Fibroblast of lung (primary cell): Measurements from ENCODE around the gene SPTBN2. TPM values are rescaled to one million over a fixed set of nuclear protein-coding genes. Genes with fewer than 3 reads are reported as not detected.

ENCODE experiments used
- polyA plus RNA-seq, 2 donors: library from polyadenylated mRNA; depleted of rRNA in 1 of 2; stranded (reverse) in 1 of 2; unstranded in 1 of 2; fragments of >200 nt; gene quantifications; 2 replicates each; pipeline ENCODE4 v1.2.1, GENCODE V29; 2011 to 2012; ENCODE audit warnings: missing spikeins in 1 of 2
- total RNA-seq: library from RNA; depleted of rRNA; stranded (reverse); fragments of >200 nt; gene quantifications from 2 replicates; pipeline ENCODE4 v1.2.1, GENCODE V29; 2014

The SPTBN2 gene
- total and polyA plus RNA-seq, 2 donors (not counting 1 experiment from before 2014, with no cell fraction given): 0.09 to 0.99 TPM

Other genes starting within 250 kb of the SPTBN2 start
- 28.2 and 39.6 TPM in 2 replicates for gene DPP3, start 248.8 kb downstream of the SPTBN2 start, total RNA-seq
- 33.6 and 42.1 TPM in 2 replicates for gene DPP3, start 248.8 kb downstream of the SPTBN2 start, polyA plus RNA-seq
- gene BBS1, start 218.6 kb downstream of the SPTBN2 start, total RNA-seq: 20.3 and 20.5 TPM in 2 replicates
- gene BBS1, start 218.6 kb downstream of the SPTBN2 start, polyA plus RNA-seq: 11.6 and 16.5 TPM in 2 replicates
- gene ZDHHC24, start 183.2 kb downstream of the SPTBN2 start, total RNA-seq: 8.7 and 11.6 TPM in 2 replicates
- gene ZDHHC24, start 183.2 kb downstream of the SPTBN2 start, polyA plus RNA-seq: 5.1 and 6.0 TPM in 2 replicates
- gene ACTN3, start 182.3 kb downstream of the SPTBN2 start, total RNA-seq: under 0.01 TPM in 1 of 2 replicates, not detected in the other
- 0.02 TPM in 1 of 2 replicates, not detected in the other for gene ACTN3, start 182.3 kb downstream of the SPTBN2 start, polyA plus RNA-seq
- gene CTSF, start 160.6 kb downstream of the SPTBN2 start, total RNA-seq: 26.6 and 55.0 TPM in 2 replicates
- 8.6 and 17.1 TPM in 2 replicates for gene CTSF, start 160.6 kb downstream of the SPTBN2 start, polyA plus RNA-seq
- 0.26 and 0.33 TPM in 2 replicates for gene CCDC87, start 136.2 kb downstream of the SPTBN2 start, total RNA-seq
- 0.11 and 0.15 TPM in 2 replicates for gene CCDC87, start 136.2 kb downstream of the SPTBN2 start, polyA plus RNA-seq
- 41.6 and 42.4 TPM in 2 replicates for gene CCS, start 136.0 kb downstream of the SPTBN2 start, total RNA-seq
- 16.9 and 22.5 TPM in 2 replicates for gene CCS, start 136.0 kb downstream of the SPTBN2 start, polyA plus RNA-seq
- 14.1 and 27.6 TPM in 2 replicates for gene RBM14, start 112.6 kb downstream of the SPTBN2 start, total RNA-seq
- gene RBM14, start 112.6 kb downstream of the SPTBN2 start, polyA plus RNA-seq: 13.2 and 25.4 TPM in 2 replicates
- 91.2 and 105 TPM in 2 replicates for gene RBM4, start 90.5 kb downstream of the SPTBN2 start, total RNA-seq
- 161 and 193 TPM in 2 replicates for gene RBM4, start 90.5 kb downstream of the SPTBN2 start, polyA plus RNA-seq
- 28.0 and 28.4 TPM in 2 replicates for gene RBM4B, start 51.3 kb downstream of the SPTBN2 start, total RNA-seq
- gene RBM4B, start 51.3 kb downstream of the SPTBN2 start, polyA plus RNA-seq: 24.6 and 27.8 TPM in 2 replicates
- 13.4 and 14.4 TPM in 2 replicates for gene RCE1, start 114.2 kb upstream of the SPTBN2 start, total RNA-seq
- gene RCE1, start 114.2 kb upstream of the SPTBN2 start, polyA plus RNA-seq: 7.0 and 9.4 TPM in 2 replicates
- 10.5 and 14.5 TPM in 2 replicates for gene LRFN4, start 127.8 kb upstream of the SPTBN2 start, total RNA-seq
- 3.8 and 5.7 TPM in 2 replicates for gene LRFN4, start 127.8 kb upstream of the SPTBN2 start, polyA plus RNA-seq
- 10.3 and 22.8 TPM in 2 replicates for gene PC, start 229.2 kb upstream of the SPTBN2 start, total RNA-seq
- gene PC, start 229.2 kb upstream of the SPTBN2 start, polyA plus RNA-seq: 5.1 and 8.2 TPM in 2 replicates
- not detected in 2 replicates for gene C11orf86, start 246.1 kb upstream of the SPTBN2 start, total RNA-seq
- not detected in 2 replicates for gene C11orf86, start 246.1 kb upstream of the SPTBN2 start, polyA plus RNA-seq